Testis (tissue), 3 donors: ENCODE measurements around the gene SLX9. TPM values are rescaled to one million over a fixed set of nuclear protein-coding genes. Genes with fewer than 3 reads are reported as not detected.

ENCODE experiments used
- DNase-seq: peaks from one replicate; pipeline ENCODE4 v3.0.0-alpha.2; 2019
- H3K27ac ChIP-seq, 2 donors: fragments of 200-600 bp; sonication (generic); one replicate each; pipeline ENCODE4 v1.5.1; 2019
- H3K27me3 ChIP-seq: fragments of 200-600 bp; sonication (generic); one replicate; pipeline ENCODE4 v1.5.1; 2019
- H3K36me3 ChIP-seq: fragments of 200-600 bp; sonication (generic); one replicate; pipeline ENCODE4 v1.5.1; 2017; ENCODE audit warnings: low read depth; ENCODE audit errors: missing control alignments
- H3K4me1 ChIP-seq: fragments of 200-600 bp; sonication (generic); one replicate; pipeline ENCODE4 v1.5.1; 2019
- H3K4me3 ChIP-seq, 2 donors: fragments of 200-600 bp; sonication (generic); one replicate each; pipeline ENCODE4 v1.5.1; 2017 to 2019
- H3K9me3 ChIP-seq: fragments of 200-600 bp; sonication (generic); one replicate; pipeline ENCODE4 v1.5.1; 2017
- CTCF ChIP-seq, 3 experiments: fragments of 450-650 bp in 2 of 3; fragments of 200-600 bp in 1 of 3; sonication (generic) in 1 of 3; IDR thresholded peaks; one replicate each; pipeline ENCODE4 v1.5.1; 2016 to 2019; ENCODE audit warnings: antibody characterized with exemption in 3 of 3, mild to moderate bottlenecking in 2 of 3, moderate library complexity in 1 of 3
- POLR2A ChIP-seq: fragments of 450-650 bp; IDR thresholded peaks from one replicate; pipeline ENCODE4 v1.6.1; 2017; ENCODE audit warnings: antibody characterized with exemption, mild to moderate bottlenecking, moderate library complexity
- WGBS, 2 donors: methylation state at CpG; one replicate each; pipeline ENCODE4 v1.1.5; 2018; 5-methylcytosine and 5-hydroxymethylcytosine counted together
- intact Hi-C: fragments of 100-400 bp; cut with DNase I; formaldehyde crosslinking; loops from one replicate; pipeline ENCODE4 v1.15.1; 2023; ENCODE audit warnings: low total_unique reads
- polyA plus RNA-seq: library from polyadenylated mRNA; stranded (reverse); fragments of 350-450 nt; fragmentation: Illumina TruSeq; extraction: RNeasy Lipid Tissue Mini Kit (QIAGEN cat#74804); gene quantifications from one replicate; pipeline ENCODE4 v1.2.3, GENCODE V29; 2014; ENCODE audit warnings: low read depth, low replicate concordance; ENCODE audit not compliant: insufficient read depth
- total RNA-seq, 2 donors: library from RNA; depleted of rRNA; stranded (reverse); fragments of >200 nt; gene quantifications; one replicate each; pipeline ENCODE4 v1.2.3, GENCODE V29; 2016

The SLX9 gene
- total and polyA plus RNA-seq, 3 donors from 2014 or later: 30.8 to 46.2 (median 31.9) TPM

GRCh38 chr21:44970766-44971671, 31.2 kb downstream of the SLX9 start:
- no peaks in the 10 kb centered on the region for H3K36me3 ChIP-seq
- no peak overlapping the region for H3K27ac ChIP-seq

GRCh38 chr21:44971672-44971995, 31.8 kb downstream of the SLX9 start:
- Histone ChIP-seq H3K27ac (no peak overlapping the region), H3K36me3 (no peaks in the 10 kb centered on the region), H3K4me3 (no peak overlapping the region), H3K27me3 (no peaks in the 10 kb centered on the region), H3K4me1 (no peaks in the 10 kb centered on the region), H3K9me3 (no peaks in the 10 kb centered on the region)
- 81 to 91% methylated on average over 6 to 10 of the region's 10 CpGs for WGBS, 2 donors
- intact Hi-C loops: no loop called here
- no peak for DNase-seq
- TF ChIP-seq CTCF (IDR thresholded peaks at IDR 0.05): no peak
- TF ChIP-seq POLR2A: no peak

More at GRCh38 chr21:44970766-44971671, 31.2 kb downstream of the SLX9 start:
- TF ChIP-seq POLR2A: no peak
- TF ChIP-seq CTCF (IDR thresholded peaks at IDR 0.05): no peak
- intact Hi-C loops: no loop called here
- Histone ChIP-seq H3K4me1 (no peaks in the 10 kb centered on the region), H3K4me3 (no peak overlapping the region), H3K9me3 (no peaks in the 10 kb centered on the region), H3K27me3 (no peaks in the 10 kb centered on the region)
- 86 to 96% methylated on average over 15 to 25 of the region's 36 CpGs for WGBS, 2 donors
- no peak for DNase-seq

GRCh38 chr21:44972301-44972814, 32.5 kb downstream of the SLX9 start:
- H3K4me3 ChIP-seq: no peak overlapping the region
- intact Hi-C loops: no loop called here
- 92 to 93% methylated on average over 13 to 19 of the region's 19 CpGs for WGBS, 2 donors
- no peaks in the 10 kb centered on the region for H3K4me1 ChIP-seq
- no peaks in the 10 kb centered on the region for H3K36me3 ChIP-seq
- no peaks in the 10 kb centered on the region for H3K27me3 ChIP-seq
- no peak overlapping the region for H3K27ac ChIP-seq
- no peaks in the 10 kb centered on the region for H3K9me3 ChIP-seq
- no peak for DNase-seq
- TF ChIP-seq CTCF (IDR thresholded peaks at IDR 0.05): no peak
- TF ChIP-seq POLR2A: no peak

GRCh38 chr21:44972821-44973220, 33.0 kb downstream of the SLX9 start:
- Histone ChIP-seq H3K27ac (no peak overlapping the region), H3K4me1 (no peaks in the 10 kb centered on the region), H3K27me3 (no peaks in the 10 kb centered on the region), H3K9me3 (no peaks in the 10 kb centered on the region), H3K36me3 (no peaks in the 10 kb centered on the region), H3K4me3 (no peak overlapping the region)
- DNase-seq: no peak
- intact Hi-C loops: no loop called here
- 87 to 95% methylated on average over 4 to 16 of the region's 16 CpGs for WGBS, 2 donors
- TF ChIP-seq CTCF (IDR thresholded peaks at IDR 0.05): no peak
- no peak for TF ChIP-seq POLR2A
